Calu3 (cell line): ENCODE results near the gene SLIT1. TPM values are rescaled to one million over a fixed set of nuclear protein-coding genes. Genes with fewer than 3 reads are reported as not detected.
A peak's percentile ranks its signal among the peaks of the same experiment; 100 is the strongest.

ENCODE experiments used
- BruUV-seq: library from RNA; stranded (reverse); fragments of 400-500 nt; replicated peaks from 2 replicates; lab custom pipeline; 2021; lab: Mats Ljungman, UMichigan
- CTCF ChIA-PET: fragments of 300-600 bp; sonication (Branson Sonifier 250); formaldehyde crosslinking; loops from one replicate; lab custom pipeline; 2022; ENCODE audit warnings: antibody characterized with exemption; lab: Charles Lee
- DNase-seq: peaks from one replicate; pipeline ENCODE4 v3.0.0; 2022
- H3K27ac Mint-ChIP-seq: one replicate; pipeline ENCODE4 v1.8.0; 2022; ENCODE audit warnings: mixed read lengths; ENCODE audit not compliant: unreplicated experiment
- H3K27me3 Mint-ChIP-seq: one replicate; pipeline ENCODE4 v1.8.0; 2022; ENCODE audit warnings: mixed read lengths; ENCODE audit not compliant: unreplicated experiment
- H3K36me3 Mint-ChIP-seq: one replicate; pipeline ENCODE4 v1.8.0; 2022; ENCODE audit warnings: mild to moderate bottlenecking, moderate library complexity, mixed read lengths; ENCODE audit not compliant: insufficient read depth, unreplicated experiment
- H3K4me1 Mint-ChIP-seq: one replicate; pipeline ENCODE4 v1.8.0; 2022; ENCODE audit warnings: mild to moderate bottlenecking, low read depth, mixed read lengths; ENCODE audit not compliant: unreplicated experiment
- H3K4me3 Mint-ChIP-seq: one replicate; pipeline ENCODE4 v1.8.0; 2022; ENCODE audit warnings: mild to moderate bottlenecking, low read depth, moderate library complexity, mixed read lengths; ENCODE audit not compliant: unreplicated experiment
- H3K9me3 Mint-ChIP-seq: one replicate; pipeline ENCODE4 v1.8.0; 2022; ENCODE audit warnings: low read depth, mixed read lengths; ENCODE audit not compliant: unreplicated experiment
- intact Hi-C: fragments of 100-400 bp; cut with micrococcal nuclease; formaldehyde crosslinking; loops from one replicate; pipeline ENCODE4 v1.10.0; 2022; ENCODE audit not compliant: unreplicated experiment
- total RNA-seq: library from RNA; stranded (reverse); gene quantifications from 2 replicates; pipeline ENCODE4 v1.2.3, GENCODE V29; 2022
- TF ChIP-seq, protein P1 (sequence below): fragments of 200-600 bp; IDR thresholded peaks from one replicate; pipeline ENCODE4 v1.8.0; 2022; ENCODE audit warnings: antibody characterized with exemption; ENCODE audit not compliant: unreplicated experiment

SLIT1 gene
- total RNA-seq, 1 experiment from 2014 or later = not detected

DNA sequence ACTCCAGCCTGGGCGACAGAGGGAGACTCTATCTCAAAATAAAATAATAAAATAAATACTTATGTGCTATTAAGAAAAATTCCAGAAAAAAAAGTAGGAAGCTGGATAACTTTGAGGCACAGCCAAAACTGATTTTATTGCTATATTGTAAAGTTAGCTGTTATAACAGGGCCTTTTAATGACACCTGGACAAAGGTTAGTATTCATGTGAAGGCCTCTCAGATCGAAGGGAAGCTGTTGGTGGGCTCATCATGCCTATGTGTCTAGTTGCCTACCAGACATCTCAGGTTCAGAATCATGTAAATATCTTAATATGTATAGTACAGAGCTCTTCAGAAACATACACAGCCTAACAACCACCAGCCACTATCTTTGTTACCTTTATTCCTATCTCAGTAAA, 210.6 kb downstream of the SLIT1 start:
- no peaks in the 10 kb centered on the region for H3K9me3 Mint-ChIP-seq
- no peaks in the 10 kb centered on the region for H3K27me3 Mint-ChIP-seq
- H3K4me3 Mint-ChIP-seq = no peak overlapping the region
- DNase-seq = no peak
- no TSS peak for BruUV-seq
- TF ChIP-seq, protein P1, sequence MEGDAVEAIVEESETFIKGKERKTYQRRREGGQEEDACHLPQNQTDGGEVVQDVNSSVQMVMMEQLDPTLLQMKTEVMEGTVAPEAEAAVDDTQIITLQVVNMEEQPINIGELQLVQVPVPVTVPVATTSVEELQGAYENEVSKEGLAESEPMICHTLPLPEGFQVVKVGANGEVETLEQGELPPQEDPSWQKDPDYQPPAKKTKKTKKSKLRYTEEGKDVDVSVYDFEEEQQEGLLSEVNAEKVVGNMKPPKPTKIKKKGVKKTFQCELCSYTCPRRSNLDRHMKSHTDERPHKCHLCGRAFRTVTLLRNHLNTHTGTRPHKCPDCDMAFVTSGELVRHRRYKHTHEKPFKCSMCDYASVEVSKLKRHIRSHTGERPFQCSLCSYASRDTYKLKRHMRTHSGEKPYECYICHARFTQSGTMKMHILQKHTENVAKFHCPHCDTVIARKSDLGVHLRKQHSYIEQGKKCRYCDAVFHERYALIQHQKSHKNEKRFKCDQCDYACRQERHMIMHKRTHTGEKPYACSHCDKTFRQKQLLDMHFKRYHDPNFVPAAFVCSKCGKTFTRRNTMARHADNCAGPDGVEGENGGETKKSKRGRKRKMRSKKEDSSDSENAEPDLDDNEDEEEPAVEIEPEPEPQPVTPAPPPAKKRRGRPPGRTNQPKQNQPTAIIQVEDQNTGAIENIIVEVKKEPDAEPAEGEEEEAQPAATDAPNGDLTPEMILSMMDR = no peak
- no peaks in the 10 kb centered on the region for H3K36me3 Mint-ChIP-seq
- peaks cover 16% of the 10 kb centered on the region for H3K4me1 Mint-ChIP-seq
- intact Hi-C loops = no loop called here
- no peak overlapping the region for H3K27ac Mint-ChIP-seq
- CTCF ChIA-PET = no interaction called here

DNA sequence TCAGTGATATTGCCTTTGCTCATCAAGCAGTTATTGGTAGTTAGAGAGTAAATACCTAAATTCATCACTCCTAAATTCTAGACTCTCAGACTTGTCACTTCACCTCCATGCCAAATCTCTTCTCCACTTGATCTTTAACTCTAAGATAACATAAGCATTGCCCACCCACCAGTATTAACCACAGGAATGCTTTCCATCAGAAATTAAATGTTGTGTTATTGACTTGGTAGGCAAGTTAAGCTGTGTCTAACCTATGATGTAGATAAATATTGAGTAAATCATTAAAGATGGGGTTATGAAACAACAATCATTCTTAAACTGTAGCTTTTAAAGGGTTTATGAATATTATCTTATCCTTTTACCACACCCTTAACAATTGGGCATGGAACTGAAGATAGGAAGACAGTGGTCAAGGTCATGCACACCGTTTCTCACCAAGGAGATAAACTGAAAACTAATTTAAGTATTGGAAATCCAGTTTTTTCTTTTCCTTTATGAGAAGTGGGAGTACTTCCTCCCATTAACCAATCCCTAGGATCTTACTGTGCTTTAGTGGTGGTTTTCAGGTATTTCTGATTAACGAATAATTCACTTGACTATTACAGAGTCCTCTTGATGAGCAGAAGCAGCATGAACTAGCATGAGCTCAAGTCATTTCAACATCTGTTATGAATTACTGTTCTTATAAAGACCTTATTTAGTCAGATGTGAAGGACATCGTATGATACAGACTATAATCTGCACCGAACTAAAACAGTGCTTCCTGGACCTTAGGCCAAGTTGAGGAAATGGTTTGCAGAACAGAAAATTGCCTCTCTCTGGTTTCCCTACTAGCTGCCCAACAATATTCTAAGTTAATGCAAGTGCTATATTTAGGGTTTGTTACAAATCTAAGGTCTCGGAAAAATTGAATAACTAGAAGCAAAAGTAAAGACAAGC, 211.7 kb downstream of the SLIT1 start:
- CTCF ChIA-PET = no interaction called here
- BruUV-seq = TSS peak; percentile 19

DNA sequence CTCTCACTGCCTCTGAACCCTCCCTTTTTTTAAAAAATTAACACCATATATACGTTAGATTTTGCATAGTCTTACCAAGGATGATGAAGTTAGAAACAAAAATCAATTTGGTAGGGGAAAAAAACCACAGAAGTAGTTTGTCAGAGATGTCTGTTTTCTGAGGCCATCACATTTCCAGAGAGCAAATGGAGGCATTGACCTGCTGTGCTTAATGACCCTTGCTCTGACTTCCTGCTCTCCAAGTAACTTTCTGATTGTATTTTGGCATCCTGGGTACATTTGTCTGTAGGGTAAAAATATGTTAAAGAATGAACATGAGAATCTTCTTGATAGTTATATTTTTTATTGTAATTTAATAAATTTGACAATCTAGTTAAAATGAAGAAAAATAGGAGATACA, 213.5 kb downstream of the SLIT1 start:
- Mint-ChIP-seq H3K27me3 (no peaks in the 10 kb centered on the region), H3K36me3 (peaks cover 6% of the 10 kb centered on the region), H3K27ac (no peak overlapping the region), H3K4me1 (peaks cover 16% of the 10 kb centered on the region), H3K9me3 (no peaks in the 10 kb centered on the region), H3K4me3 (no peak overlapping the region)
- no peak for DNase-seq
- BruUV-seq = no TSS peak
- TF ChIP-seq, protein P1 = no peak
- intact Hi-C loops = no loop called here
- CTCF ChIA-PET = no interaction called here

More for the DNA sequence above, 211.7 kb downstream of the SLIT1 start:
- Mint-ChIP-seq H3K4me3 (no peak overlapping the region), H3K27ac (no peak overlapping the region), H3K27me3 (no peaks in the 10 kb centered on the region), H3K9me3 (no peaks in the 10 kb centered on the region), H3K36me3 (peaks cover 2% of the 10 kb centered on the region), H3K4me1 (peaks cover 16% of the 10 kb centered on the region)
- TF ChIP-seq, protein P1 = no peak
- intact Hi-C loops = no loop called here
- no peak for DNase-seq

DNA sequence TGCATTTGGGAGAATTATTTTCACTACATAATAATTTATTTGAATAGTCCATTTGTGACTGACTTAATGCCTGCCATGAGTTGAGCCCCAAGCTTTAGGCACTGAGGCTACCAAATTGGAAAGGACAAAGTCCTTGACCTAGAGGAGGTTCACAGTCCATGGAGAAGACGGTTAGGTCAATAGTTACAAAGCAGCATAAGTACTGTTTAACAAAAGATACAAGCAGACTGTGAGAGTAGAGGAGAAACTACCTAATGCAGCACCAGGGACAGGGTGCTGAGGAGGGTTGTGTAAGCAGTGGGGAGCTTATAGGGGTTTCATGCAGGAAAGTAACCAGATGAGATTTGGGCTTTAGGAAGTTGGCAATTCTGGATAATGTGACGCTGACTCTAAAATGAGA, 214.4 kb downstream of the SLIT1 start:
- peaks cover 16% of the 10 kb centered on the region for H3K4me1 Mint-ChIP-seq
- TF ChIP-seq, protein P1 = no peak
- H3K4me3 Mint-ChIP-seq = no peak overlapping the region
- intact Hi-C loops = no loop called here
- no TSS peak for BruUV-seq
- DNase-seq = no peak
- CTCF ChIA-PET = no interaction called here
- no peaks in the 10 kb centered on the region for H3K9me3 Mint-ChIP-seq
- no peaks in the 10 kb centered on the region for H3K27me3 Mint-ChIP-seq
- no peak overlapping the region for H3K27ac Mint-ChIP-seq
- peaks cover 6% of the 10 kb centered on the region for H3K36me3 Mint-ChIP-seq
